Duodenal mucosa (tissue), 2 donors: ENCODE results near the gene PPP4R4.

Source experiments
- H3K27ac ChIP-seq: one replicate; pipeline ENCODE4 v1.7.0; 2013; ENCODE audit warnings: low read depth, low read length
- H3K27me3 ChIP-seq, 2 donors: one replicate each; pipeline ENCODE4 v1.7.0; 2013; ENCODE audit warnings: low read length in 2 of 2, control low read depth in 1 of 2; ENCODE audit not compliant: insufficient read depth in 2 of 2, control insufficient read depth in 1 of 2
- H3K36me3 ChIP-seq, 2 donors: one replicate each; pipeline ENCODE4 v1.7.0; 2013; ENCODE audit warnings: low read length in 2 of 2, control low read depth in 1 of 2; ENCODE audit not compliant: insufficient read depth in 2 of 2, control insufficient read depth in 1 of 2
- H3K4me1 ChIP-seq, 2 donors: one replicate each; pipeline ENCODE4 v1.7.0; 2013; ENCODE audit warnings: low read length in 2 of 2, control low read depth in 1 of 2; ENCODE audit not compliant: insufficient read depth in 2 of 2, control insufficient read depth in 1 of 2
- H3K4me3 ChIP-seq, 2 donors: one replicate each; pipeline ENCODE4 v1.7.0; 2013; ENCODE audit warnings: low read length in 2 of 2, low read depth in 1 of 2
- H3K9ac ChIP-seq, 2 donors: one replicate each; pipeline ENCODE4 v1.7.0; 2013; ENCODE audit warnings: low read length in 2 of 2, low read depth in 1 of 2
- H3K9me3 ChIP-seq, 2 donors: one replicate each; pipeline ENCODE4 v1.7.0; 2013; ENCODE audit warnings: low read length in 2 of 2, control low read depth in 1 of 2; ENCODE audit not compliant: control insufficient read depth in 1 of 2

Gene PPP4R4

GRCh38 chr14:94316692-94317091, 142.6 kb downstream of the PPP4R4 start:
- H3K4me1 ChIP-seq = no peaks in the 10 kb centered on the region
- no peak overlapping the region for H3K27ac ChIP-seq

GRCh38 chr14:94317259-94317658, 143.1 kb downstream of the PPP4R4 start:
- Histone ChIP-seq H3K9me3 (no peaks in the 10 kb centered on the region), H3K9ac (no peak overlapping the region), H3K4me3 (no peak overlapping the region), H3K36me3 (no peaks in the 10 kb centered on the region), H3K4me1 (no peaks in the 10 kb centered on the region), H3K27ac (no peak overlapping the region), H3K27me3 (peaks cover 0 to 4% of the 10 kb centered on the region in 2 donors)

More at GRCh38 chr14:94316692-94317091, 142.6 kb downstream of the PPP4R4 start:
- Histone ChIP-seq H3K9ac (no peak overlapping the region), H3K4me3 (no peak overlapping the region), H3K27me3 (peaks cover 0 to 4% of the 10 kb centered on the region in 2 donors), H3K9me3 (no peaks in the 10 kb centered on the region), H3K36me3 (no peaks in the 10 kb centered on the region)

- no peaks in the 10 kb centered on the region for H3K36me3 ChIP-seq
- no peak overlapping the region for H3K9ac ChIP-seq
- no peak overlapping the region for H3K4me3 ChIP-seq
Observed at GRCh38 chr14:94320243-94320642, 146.1 kb downstream of the PPP4R4 start.

DNA sequence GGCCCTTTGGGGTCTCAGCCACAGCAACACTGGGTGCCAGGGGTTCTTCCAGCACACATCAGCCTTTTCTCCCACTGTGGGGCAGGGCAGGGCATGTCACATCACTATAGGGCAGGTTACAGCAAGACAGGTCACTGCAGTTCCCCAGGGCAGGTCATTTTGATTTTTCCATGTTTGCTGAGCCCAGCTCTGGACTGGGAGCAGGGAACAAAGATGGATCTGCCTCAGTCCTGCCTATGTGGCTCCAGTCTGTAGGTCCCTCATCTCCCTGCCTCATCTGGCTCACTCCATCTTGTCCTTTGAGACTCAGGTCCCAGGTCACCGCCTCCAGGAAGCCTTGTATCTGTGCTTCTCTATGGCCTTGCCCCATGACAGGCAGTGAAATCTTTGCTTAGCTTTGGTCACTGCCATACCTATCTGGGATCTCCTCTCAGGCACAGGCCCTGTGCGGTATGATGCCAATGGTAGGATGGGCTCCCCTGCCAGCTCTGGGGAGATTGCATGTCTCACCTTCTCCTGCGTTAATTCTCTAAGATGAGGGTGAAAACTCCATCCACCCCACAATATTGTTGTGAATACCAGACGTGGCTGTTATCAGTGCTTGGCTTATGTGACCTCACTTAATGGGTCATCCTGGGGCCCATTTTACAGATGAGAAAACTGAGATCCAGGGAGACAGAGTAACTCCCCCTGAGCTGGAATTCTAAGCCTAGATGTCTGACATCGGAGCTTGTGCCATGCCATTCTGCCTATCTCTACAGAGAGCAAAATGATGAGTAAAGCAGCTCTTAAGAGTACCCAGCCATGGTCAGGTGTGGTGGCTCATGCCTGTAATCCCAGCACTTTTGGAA, 147.5 kb downstream of the PPP4R4 start:
- no peak overlapping the region for H3K9ac ChIP-seq
- peaks cover 0 to 4% of the 10 kb centered on the region in 2 donors for H3K27me3 ChIP-seq
- H3K36me3 ChIP-seq = no peaks in the 10 kb centered on the region
- no peaks in the 10 kb centered on the region for H3K4me1 ChIP-seq
- H3K27ac ChIP-seq = no peak overlapping the region
- no peaks in the 10 kb centered on the region for H3K9me3 ChIP-seq
- no peak overlapping the region for H3K4me3 ChIP-seq

More at GRCh38 chr14:94320243-94320642, 146.1 kb downstream of the PPP4R4 start:
- no peak overlapping the region for H3K27ac ChIP-seq
- H3K4me1 ChIP-seq = no peaks in the 10 kb centered on the region
- peaks cover 0 to 4% of the 10 kb centered on the region in 2 donors for H3K27me3 ChIP-seq
- no peaks in the 10 kb centered on the region for H3K9me3 ChIP-seq

DNA sequence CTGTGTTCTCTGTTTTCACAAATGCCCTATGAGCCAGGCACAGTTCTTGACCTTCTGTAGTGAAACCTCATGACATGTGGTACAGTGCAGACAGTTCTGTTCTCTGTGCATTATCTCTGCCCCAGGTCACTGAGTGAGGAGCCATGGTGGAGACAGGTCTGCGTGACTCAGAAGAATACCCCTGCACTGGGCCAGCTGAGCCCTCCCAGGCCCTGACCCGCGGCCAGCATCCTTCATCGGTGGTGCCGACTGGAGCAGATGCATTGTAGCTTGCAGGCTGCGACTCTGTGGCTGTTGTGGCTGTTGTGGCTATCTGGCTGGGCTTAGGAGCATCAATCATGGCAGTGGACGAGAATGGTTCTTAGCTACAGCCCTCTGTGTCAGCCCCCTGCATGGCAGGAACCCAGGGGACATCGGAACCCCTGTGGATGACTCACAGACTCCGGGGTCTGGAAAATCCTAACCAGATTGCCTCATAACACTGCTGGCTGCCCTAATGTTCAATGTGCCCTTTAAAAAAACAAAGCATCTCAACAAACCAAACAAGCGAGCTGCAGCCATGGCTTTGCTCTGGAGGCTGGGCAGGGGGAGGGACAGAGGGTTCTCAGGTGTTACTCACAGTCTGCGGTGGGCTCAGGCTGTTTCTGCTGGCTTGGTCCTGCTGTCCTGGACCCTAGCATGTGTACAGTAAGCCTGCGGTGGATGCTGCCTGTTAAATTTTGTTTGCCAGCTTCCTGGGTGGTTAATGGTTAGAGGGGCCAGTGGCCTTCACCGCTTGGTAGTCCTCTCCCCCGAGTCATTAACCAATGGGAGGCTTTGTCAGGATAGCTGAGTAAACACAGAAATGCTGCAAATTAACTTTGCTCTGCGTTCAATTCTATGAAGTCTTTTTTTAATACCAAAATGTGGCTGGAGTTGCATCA, 148.8 kb downstream of the PPP4R4 start, which contains the start of gene SERPINA6:
Gene SERPINA6 (minus strand): TSS at position 689 of the 923 bp plus-strand sequence. CDS start 8,688 bp downstream, outside the sequence.
- no peaks in the 10 kb centered on the region for H3K9me3 ChIP-seq
- no peaks in the 10 kb centered on the region for H3K4me1 ChIP-seq
- no peak within 1 kb of the TSS for H3K9ac ChIP-seq
- no peak within 1 kb of the TSS for H3K4me3 ChIP-seq
- no peaks in the 10 kb centered on the region for H3K36me3 ChIP-seq
- H3K27me3 ChIP-seq = peaks cover 0 to 4% of the 10 kb centered on the region in 2 donors
- no peak within 1 kb of the TSS for H3K27ac ChIP-seq

DNA sequence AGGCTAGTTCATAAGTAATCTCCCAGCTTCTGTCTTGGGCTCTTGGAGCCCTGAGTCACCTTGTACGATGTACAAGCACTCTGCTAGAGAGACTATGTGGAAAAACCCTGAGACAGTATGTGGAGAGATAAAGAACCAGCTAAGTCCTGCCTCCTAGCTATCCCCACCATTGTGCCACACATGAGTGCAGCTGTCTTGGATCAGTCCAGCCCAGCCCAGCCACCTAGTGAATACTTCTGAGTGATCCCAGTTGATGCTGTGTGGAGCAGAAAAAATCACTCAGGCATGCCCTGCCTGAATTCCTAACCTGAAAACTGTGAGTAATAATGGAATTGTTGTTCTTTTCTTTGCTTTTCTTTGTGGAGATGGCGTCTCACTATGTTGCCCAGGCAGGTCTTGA, 154.1 kb downstream of the PPP4R4 start:
- no peak overlapping the region for H3K4me3 ChIP-seq
- H3K4me1 ChIP-seq = no peaks in the 10 kb centered on the region
- no peaks in the 10 kb centered on the region for H3K27me3 ChIP-seq
- H3K9me3 ChIP-seq = no peaks in the 10 kb centered on the region
- H3K36me3 ChIP-seq = no peaks in the 10 kb centered on the region
- H3K9ac ChIP-seq = no peak overlapping the region
- H3K27ac ChIP-seq = no peak overlapping the region
